Epidermal melanocyte (primary cell): ENCODE results near the gene RPS19BP1.

Experiments
- DNase-seq: peaks from one replicate; pipeline ENCODE4 v3.0.0; 2011; ENCODE audit warnings: low spot score; ENCODE audit not compliant: insufficient read length

RPS19BP1 gene

GRCh38 chr22:39559456-39560105, 27.0 kb upstream of the RPS19BP1 start:
- peak; percentile 55 for DNase-seq

GRCh38 chr22:39558950-39559349, 26.4 kb upstream of the RPS19BP1 start:
- DNase-seq = no peak

DNA sequence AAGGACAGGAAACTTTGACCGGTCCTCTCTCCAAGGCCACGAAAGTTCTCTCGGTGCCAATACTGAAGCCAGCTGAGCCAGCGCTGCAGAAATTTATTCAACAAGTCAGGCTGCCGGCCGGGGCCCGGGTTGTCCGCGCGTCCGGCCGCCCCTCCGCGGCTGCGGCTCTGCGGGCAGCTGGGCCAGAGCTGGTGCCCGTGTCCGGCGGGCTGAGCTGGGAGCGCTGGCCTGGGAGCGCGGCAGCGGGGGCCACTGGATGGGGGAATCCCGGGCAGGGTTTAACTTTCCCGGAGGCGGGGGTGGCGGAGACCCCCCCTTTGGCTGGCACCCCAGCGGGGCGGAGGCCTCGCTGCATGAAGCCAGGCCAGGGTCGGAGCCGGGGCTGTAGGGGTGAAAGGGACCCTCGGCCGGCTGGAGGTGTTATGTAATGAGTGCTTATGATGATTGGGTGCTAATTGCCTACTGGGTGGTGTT, 25.7 kb upstream of the RPS19BP1 start:
- DNase-seq = no peak

GRCh38 chr22:39556970-39557841, 24.7 kb upstream of the RPS19BP1 start:
- DNase-seq = no peak

DNA sequence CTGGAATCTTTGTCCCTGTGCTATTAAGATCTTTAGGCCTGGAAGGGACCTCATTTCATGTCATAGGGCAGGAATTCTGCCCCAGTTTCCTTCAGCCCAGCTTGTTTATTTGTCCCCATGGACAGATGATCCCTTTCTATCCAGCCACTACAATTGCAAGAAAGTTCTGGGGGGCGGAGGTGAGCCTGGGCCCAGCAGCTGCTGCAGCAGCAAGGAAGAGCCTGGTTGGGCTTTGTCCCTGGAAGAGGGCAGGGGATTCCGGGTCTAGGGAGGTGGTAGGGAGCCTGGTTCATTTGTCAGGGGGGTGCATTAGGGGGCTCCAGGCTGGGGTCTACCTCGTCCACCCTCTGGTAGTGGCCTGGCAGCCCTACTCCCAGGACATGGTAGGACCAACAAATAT, 21.6 kb upstream of the RPS19BP1 start:
- no peak for DNase-seq

GRCh38 chr22:39553429-39553828, 20.9 kb upstream of the RPS19BP1 start:
- no peak for DNase-seq

GRCh38 chr22:39547587-39547947, 15.0 kb upstream of the RPS19BP1 start:
- no peak for DNase-seq

- DNase-seq = no peak
Observed at GRCh38 chr22:39546889-39547586, 14.5 kb upstream of the RPS19BP1 start.

GRCh38 chr22:39545386-39546365, 13.1 kb upstream of the RPS19BP1 start:
- DNase-seq = no peak

DNA sequence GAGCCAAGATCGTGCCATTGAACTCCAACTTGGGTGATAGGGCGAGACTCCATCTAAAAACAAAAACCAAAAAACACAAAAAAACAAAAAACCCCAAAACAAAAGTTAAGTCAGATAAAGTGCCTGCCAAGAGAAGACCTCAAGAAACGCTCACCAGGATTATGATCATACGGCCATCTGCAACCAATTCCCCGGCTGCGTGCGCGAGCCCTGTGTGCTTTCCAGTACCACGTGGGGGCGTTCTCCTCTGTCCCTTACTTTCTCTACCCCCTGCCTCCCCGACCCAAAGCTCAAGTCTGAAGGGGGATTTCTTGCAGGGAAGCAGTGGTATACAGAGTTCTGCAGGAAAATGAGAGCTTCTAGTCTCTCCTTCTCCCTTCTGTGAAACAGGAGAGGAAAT, 10.5 kb upstream of the RPS19BP1 start:
- no peak for DNase-seq

DNA sequence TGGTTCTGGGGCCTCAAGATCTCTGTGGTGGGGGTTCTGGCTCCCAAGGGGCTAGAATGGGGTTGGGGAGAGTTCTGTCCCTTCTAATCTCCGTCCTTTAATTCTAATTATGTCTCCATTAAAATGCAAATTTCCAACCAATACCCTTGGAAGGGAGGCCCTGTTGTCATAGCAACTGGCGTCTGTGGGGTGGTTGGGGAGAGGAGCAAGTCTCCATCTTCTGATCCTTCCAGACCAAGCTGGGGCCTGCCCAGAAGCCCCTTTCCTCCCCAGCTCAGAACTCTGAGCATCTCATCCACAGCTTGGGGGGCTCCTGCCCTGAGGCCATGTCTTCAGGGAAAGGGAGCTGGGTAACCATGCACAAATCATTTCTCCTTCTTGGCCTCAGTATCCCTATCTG, 5.4 kb upstream of the RPS19BP1 start:
- no peak for DNase-seq

DNA sequence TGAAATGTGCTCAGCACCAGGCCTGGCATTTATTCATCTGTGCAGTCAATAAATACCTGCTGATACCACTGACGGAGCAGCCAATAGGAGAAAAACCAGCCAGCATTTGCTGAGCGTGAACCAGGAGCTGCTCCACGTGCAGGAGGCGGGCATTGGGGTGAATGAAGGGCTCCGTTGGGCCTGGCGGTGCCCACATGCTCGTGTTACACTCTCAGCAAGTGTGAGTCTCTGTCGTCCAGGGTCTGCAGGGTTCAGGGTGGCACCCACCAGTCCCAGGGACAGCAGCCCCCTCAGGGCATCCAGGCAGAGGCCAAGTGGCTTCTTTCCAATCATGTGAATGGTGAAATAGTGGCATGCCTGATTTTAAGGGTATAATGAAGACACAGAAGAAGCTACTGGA, 4.2 kb upstream of the RPS19BP1 start:
- no peak for DNase-seq

DNA sequence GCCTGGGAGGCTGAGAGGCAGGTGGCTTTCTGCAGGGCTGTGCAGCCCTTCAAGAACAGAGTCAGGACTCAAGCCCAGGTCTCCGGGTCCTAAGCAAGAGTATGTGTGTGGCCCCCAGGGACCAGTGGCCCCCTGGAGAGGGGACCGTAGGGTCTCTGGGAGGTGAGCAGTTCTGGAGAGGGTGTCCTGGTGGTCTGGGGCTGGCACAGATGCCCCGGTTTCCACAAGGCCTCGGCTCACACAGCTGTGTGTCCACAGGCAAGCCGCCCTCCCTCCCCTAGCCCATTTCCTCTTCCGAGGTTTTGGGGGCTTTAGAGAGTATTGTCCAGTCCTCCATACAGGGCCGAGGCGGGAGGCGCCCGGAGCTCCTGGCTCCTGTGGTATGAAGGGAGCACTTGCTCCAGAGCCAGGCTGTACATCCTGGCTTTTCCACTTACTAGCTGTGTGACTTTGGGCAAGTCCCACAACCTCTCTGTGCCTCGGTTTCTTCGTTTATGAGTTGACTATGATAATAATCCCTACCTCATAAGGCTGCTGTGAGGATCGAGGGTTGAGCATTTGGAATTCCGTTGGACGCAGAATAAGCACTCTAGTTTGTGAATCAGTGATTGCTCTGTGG, 3.4 kb upstream of the RPS19BP1 start:
- no peak for DNase-seq

DNA sequence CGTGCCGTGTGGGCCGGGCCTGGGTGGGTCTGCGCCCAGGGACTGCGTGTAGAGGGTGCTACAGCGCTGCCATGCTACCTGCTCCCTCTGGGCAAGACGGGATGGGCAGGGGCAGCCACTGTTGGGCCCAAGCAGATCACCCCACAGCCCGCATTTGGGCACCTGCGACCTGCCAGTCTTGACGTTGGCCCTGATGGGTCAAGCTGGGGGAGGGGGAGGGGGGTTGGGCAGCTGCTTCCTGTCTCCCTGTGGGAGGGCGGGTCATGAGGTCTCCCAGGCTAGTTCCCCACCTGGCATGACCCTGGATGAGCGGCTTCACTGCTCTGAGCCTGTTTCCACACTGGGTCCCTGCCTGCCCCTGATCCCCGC, 2.8 kb upstream of the RPS19BP1 start:
- no peak for DNase-seq

DNA sequence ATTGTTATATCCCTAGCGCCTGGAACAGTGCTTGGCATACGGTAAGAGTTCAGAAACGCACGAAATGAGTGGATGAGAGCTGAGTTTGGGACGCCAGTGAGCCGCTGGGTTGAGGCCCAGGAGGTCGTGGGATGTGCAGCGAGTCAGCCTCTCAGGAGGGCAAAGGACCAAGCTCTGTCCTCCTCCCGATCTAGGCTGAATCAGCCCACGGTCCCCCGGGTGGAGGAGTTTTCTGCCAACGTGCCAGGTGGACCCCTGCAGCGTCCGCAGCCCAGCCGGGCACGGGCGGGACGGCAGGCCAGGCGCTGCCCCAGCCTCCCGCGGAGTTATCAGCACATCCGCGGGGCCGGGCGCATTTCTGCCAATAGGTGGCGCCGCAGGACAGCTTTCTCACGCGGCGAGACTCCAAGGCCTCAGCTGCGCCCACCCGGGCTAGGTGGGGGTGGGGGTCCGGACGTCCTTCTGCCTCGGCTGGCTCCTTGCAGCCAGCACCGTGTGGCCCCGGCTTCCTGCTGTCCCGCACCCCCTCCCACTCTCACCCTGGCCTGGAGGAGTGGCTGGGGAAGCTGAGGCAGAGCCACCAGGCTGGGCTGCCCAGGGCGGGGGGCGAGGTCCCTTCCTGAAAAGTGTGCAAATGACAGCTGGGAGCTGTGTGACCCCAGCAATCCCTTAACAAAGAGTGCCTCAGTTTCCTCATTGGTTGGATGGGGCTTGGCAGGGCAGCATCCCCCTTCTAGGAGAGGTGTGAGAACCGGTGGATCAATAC, 2.2 kb upstream of the RPS19BP1 start:
- peak; percentile 68 for DNase-seq

GRCh38 chr22:39534092-39534506, 1.6 kb upstream of the RPS19BP1 start:
- no peak for DNase-seq

- DNase-seq = no peak
Observed at GRCh38 chr22:39530692-39531331, 1.7 kb downstream of the RPS19BP1 start.

DNA sequence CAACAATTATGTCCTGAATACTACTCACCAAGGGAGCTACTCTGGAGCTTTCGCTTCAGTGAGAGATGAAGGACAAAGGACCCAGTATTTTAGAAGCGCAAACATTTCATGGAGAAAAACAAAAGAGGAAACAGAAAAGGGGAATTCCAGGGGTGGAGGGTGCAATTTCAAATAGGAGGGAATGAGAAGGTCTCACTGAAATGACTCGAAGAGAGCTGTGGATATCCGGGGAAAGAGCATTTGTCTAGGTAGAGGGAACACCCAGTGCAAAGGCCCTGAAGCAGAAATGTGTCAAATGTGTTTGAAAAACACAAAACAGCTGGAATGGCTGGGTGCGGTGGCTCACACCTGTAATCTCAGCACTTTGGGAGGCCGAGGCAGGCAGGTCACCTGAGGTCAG, 2.4 kb downstream of the RPS19BP1 start:
- no peak for DNase-seq

- DNase-seq = no peak
Observed at GRCh38 chr22:39529487-39529851, 3.1 kb downstream of the RPS19BP1 start.
